ENCODE results near the gene SNX1.
"Not testable (repeated sequence)": the region's sequence is repeated elsewhere in the genome, so short reads cannot be mapped to it uniquely, and the experiment has no call there.

- not testable (repeated sequence) for TF ChIP-seq CEBPB (IDR thresholded peaks at IDR 0.05; ENCODE audit: borderline replicate concordance in 1 of 2, low read depth in 2 of 2, low read length in 2 of 2); EZH2 (IDR thresholded peaks at IDR 0.05; ENCODE audit: borderline replicate concordance, control insufficient read depth, low read depth, low read length); ZNF207 (IDR thresholded peaks at IDR 0.05; ENCODE audit: borderline replicate concordance); SP1 (IDR thresholded peaks at IDR 0.05; ENCODE audit: low read depth, low read length); BCL11A (IDR thresholded peaks at IDR 0.05; ENCODE audit: low read depth, low read length); CTCF (IDR thresholded peaks at IDR 0.05 in 2 of 3, conservative IDR thresholded peaks at IDR 0.05 in 1 of 3; ENCODE audit: control insufficient read depth in 2 of 3, extremely low read depth in 1 of 3, insufficient read depth in 1 of 3, low read depth in 3 of 3, low read length in 3 of 3)
Measured at GRCh38 chr15:64059104-64059503, 36.7 kb upstream of the SNX1 start.

Measured in GM12878 (cell line).